Activated CD4-positive, alpha-beta T cell treated with anti-CD3 and anti-CD28 coated beads, Interleukin-2, amount 10 ng/mL, durations not matched to agents 7 days and 5 days (primary cell): ENCODE data around the gene MYO5B. TPM values are rescaled to one million over a fixed set of nuclear protein-coding genes. Genes with fewer than 3 reads are reported as not detected.

ENCODE experiments used
- CTCF ChIA-PET: fragments of 350-600 bp; sonication (Branson Sonifier 250); formaldehyde crosslinking; loops from one replicate; lab custom pipeline; 2021; ENCODE audit warnings: antibody characterized with exemption; lab: Charles Lee
- POLR2A ChIA-PET: fragments of 350-600 bp; sonication (Branson Sonifier 250); formaldehyde crosslinking; loops from one replicate; lab custom pipeline; 2021; ENCODE audit warnings: antibody characterized with exemption; lab: Charles Lee
- DNase-seq: peaks from one replicate; pipeline ENCODE4 v3.0.0-alpha.2; 2020
- H3K27ac Mint-ChIP-seq: one replicate; pipeline ENCODE4 v1.8.0; 2021; ENCODE audit warnings: mild to moderate bottlenecking, moderate library complexity, mixed read lengths
- H3K27me3 Mint-ChIP-seq: one replicate; pipeline ENCODE4 v1.8.0; 2021; ENCODE audit warnings: mixed read lengths
- H3K36me3 Mint-ChIP-seq: one replicate; pipeline ENCODE4 v1.8.0; 2021; ENCODE audit warnings: low read depth, mixed read lengths
- H3K4me1 Mint-ChIP-seq: one replicate; pipeline ENCODE4 v1.8.0; 2021; ENCODE audit warnings: mixed read lengths
- H3K4me3 Mint-ChIP-seq: one replicate; pipeline ENCODE4 v1.8.0; 2021; ENCODE audit warnings: mild to moderate bottlenecking, moderate library complexity, mixed read lengths
- H3K9me3 Mint-ChIP-seq: one replicate; pipeline ENCODE4 v1.8.0; 2021; ENCODE audit warnings: mixed read lengths
- total RNA-seq, 2 experiments: library from RNA; stranded (reverse); gene quantifications; one replicate each; pipeline ENCODE4 v1.2.3, GENCODE V29; 2021

The MYO5B gene
- total RNA-seq, 2 experiments from 2014 or later, result 0.12 TPM; not detected in 1

DNA sequence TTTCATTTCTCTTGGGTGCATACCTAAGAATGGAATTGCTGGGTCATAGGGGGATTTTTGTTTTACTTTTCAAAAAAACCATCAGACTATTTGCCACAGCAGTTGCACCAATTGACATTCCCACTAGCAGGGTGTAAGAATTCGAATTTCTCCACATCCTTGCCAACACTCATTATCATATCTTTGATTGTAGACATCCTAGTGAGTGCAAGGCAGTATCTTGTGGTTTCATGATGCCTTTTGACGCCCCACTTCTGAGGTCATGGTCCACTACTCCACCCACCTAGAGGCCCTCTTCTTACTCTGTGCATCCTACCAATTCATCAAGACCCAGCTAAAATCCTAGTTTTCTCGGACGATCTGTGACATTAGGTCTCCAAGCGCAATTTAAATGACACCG is 161.9 kb downstream of the MYO5B start:
- POLR2A ChIA-PET, result no interaction called here
- no peaks in the 10 kb centered on the region for H3K9me3 Mint-ChIP-seq

DNA sequence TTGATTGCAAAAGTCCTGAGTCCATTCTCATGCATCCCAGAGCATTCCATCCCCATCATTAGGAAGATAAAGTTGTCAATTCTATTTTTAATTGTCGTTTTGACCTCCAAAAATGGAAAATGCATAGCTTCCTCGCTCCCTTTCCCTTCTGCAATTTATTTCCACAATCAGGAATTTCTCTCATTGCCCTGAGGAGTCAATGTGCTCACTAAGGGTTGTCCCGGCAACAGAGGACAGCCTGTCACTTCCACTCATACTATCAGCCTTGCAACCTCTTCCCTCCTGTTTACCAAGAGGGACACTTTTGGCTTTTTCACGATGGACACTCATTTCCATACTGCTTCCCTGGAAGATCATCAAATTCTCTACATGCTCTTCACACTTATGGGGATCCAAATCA is 164.8 kb downstream of the MYO5B start:
- CTCF ChIA-PET, result interaction anchor here (1.9 kb wide), 1 partner anchor 10 kb away, joined by 4 read pairs; no protein-coding TSS in a partner anchor
- H3K27me3 Mint-ChIP-seq, result peaks cover 30% of the 10 kb centered on the region
- DNase-seq, result no peak

More for the DNA sequence above, 161.9 kb downstream of the MYO5B start:
- Mint-ChIP-seq H3K4me1 (no peaks in the 10 kb centered on the region), H3K36me3 (no peaks in the 10 kb centered on the region), H3K27ac (no peak overlapping the region), H3K4me3 (no peak overlapping the region), H3K27me3 (peaks cover 27% of the 10 kb centered on the region)
- DNase-seq, result no peak
- CTCF ChIA-PET, result interaction anchor here (0.7 kb wide), 1 partner anchor 181 kb away, joined by 3 read pairs; no protein-coding TSS in a partner anchor

DNA sequence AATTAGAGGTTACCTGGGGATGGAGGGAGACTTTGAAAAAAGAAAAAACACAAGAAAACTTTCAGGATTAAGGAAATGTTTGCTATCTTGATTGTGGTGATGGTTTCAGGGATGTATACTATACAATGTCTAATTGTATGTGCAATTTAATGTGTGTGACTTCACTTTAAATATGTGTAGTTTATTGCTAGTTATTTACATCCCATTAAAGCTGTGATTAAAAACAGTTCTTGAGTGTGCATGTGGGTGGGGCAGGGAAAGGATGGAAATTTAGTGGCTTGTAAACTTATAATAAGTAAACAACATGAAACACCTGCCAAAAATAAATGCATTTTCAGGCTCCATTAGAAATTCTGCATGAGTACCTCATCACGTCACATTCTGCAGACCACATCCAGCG is 167.0 kb downstream of the MYO5B start:
- POLR2A ChIA-PET, result no interaction called here
- peaks cover 28% of the 10 kb centered on the region for H3K27me3 Mint-ChIP-seq
- CTCF ChIA-PET, result no interaction called here
- no peaks in the 10 kb centered on the region for H3K4me1 Mint-ChIP-seq
- no peak overlapping the region for H3K27ac Mint-ChIP-seq
- DNase-seq, result no peak
- no peaks in the 10 kb centered on the region for H3K9me3 Mint-ChIP-seq
- no peak overlapping the region for H3K4me3 Mint-ChIP-seq
- H3K36me3 Mint-ChIP-seq, result no peaks in the 10 kb centered on the region

More for the DNA sequence above, 164.8 kb downstream of the MYO5B start:
- Mint-ChIP-seq H3K4me3 (no peak overlapping the region), H3K36me3 (no peaks in the 10 kb centered on the region), H3K4me1 (no peaks in the 10 kb centered on the region), H3K9me3 (no peaks in the 10 kb centered on the region), H3K27ac (no peak overlapping the region)
- POLR2A ChIA-PET, result no interaction called here

DNA sequence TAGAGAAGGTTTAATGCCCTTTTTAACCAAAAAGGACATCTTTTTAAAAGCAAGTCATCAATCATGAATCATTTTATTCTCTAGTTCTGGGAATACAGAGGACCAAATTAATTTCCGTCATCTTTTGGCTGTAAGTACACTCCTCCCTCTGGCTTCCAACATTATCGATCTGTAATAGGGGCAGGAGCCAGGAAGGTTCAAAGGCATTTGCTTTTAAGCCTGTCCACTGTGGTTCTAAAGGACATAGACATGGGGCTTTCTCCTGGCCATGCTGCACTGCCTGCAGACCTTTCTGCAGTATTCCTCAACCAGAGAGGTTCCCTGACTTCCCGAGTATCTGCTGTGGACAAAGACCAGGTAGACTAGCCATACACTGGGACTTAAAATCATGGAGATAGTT is 170.5 kb downstream of the MYO5B start:
- CTCF ChIA-PET, result no interaction called here
- POLR2A ChIA-PET, result no interaction called here
- Mint-ChIP-seq H3K4me3 (no peak overlapping the region), H3K36me3 (no peaks in the 10 kb centered on the region), H3K4me1 (no peaks in the 10 kb centered on the region), H3K27me3 (peaks cover 23% of the 10 kb centered on the region), H3K9me3 (no peaks in the 10 kb centered on the region), H3K27ac (no peak overlapping the region)
- DNase-seq, result no peak

DNA sequence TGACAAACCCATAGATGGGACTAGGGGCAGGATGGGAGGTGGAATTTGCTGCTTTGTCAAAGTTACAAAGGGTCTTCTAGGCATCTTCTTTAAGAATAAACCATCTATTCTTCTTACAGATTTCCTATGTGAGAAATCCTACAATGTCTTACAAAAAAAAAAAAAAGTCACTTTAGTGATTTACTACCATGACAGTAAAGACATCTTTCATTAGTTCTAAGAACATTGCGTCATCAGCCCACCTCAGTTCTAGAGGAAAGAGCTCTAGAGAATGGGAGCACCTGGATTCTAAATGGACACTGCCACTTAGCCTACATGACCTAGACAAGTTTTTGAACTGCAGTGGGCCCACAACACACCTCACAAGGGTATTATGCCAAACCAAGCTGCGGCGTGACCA is 172.0 kb downstream of the MYO5B start:
- POLR2A ChIA-PET, result no interaction called here
- Mint-ChIP-seq H3K36me3 (no peaks in the 10 kb centered on the region), H3K4me3 (no peak overlapping the region), H3K27me3 (peaks cover 22% of the 10 kb centered on the region), H3K27ac (no peak overlapping the region), H3K4me1 (no peaks in the 10 kb centered on the region), H3K9me3 (no peaks in the 10 kb centered on the region)
- CTCF ChIA-PET, result interaction anchor here (0.6 to 0.7 kb wide), 2 partner anchors 44 to 348 kb away, joined by 3 to 4 read pairs; no protein-coding TSS in a partner anchor
- no peak for DNase-seq

DNA sequence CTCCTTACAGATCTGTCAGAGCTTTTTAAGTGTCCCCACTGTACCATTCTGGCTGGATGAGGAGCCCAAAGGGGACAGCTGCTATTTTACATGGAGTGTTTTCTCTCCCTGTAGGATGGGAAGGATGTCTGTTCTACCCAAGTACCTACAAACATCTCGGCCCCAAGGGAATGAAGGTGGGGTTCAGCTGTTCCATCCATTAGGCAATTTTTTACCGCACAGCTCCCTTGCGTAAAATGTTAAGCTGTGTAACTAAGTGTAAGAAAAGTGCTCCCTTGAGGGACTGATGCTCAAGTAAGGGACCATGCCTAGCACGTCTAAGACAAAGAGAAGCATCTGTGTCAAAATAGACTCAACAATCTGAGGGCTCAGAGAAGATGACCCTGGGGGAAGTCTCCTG is 180.3 kb downstream of the MYO5B start:
- ChIA-PET CTCF (interaction anchor here (0.6 kb wide), 1 partner anchor 666 kb away, joined by 3 read pairs; no protein-coding TSS in a partner anchor), POLR2A (no interaction called here)
- no peaks in the 10 kb centered on the region for H3K4me1 Mint-ChIP-seq
- H3K9me3 Mint-ChIP-seq, result no peaks in the 10 kb centered on the region
- H3K27me3 Mint-ChIP-seq, result peaks cover 9% of the 10 kb centered on the region
- H3K36me3 Mint-ChIP-seq, result no peaks in the 10 kb centered on the region
- no peak overlapping the region for H3K27ac Mint-ChIP-seq
- no peak for DNase-seq
- no peak overlapping the region for H3K4me3 Mint-ChIP-seq

DNA sequence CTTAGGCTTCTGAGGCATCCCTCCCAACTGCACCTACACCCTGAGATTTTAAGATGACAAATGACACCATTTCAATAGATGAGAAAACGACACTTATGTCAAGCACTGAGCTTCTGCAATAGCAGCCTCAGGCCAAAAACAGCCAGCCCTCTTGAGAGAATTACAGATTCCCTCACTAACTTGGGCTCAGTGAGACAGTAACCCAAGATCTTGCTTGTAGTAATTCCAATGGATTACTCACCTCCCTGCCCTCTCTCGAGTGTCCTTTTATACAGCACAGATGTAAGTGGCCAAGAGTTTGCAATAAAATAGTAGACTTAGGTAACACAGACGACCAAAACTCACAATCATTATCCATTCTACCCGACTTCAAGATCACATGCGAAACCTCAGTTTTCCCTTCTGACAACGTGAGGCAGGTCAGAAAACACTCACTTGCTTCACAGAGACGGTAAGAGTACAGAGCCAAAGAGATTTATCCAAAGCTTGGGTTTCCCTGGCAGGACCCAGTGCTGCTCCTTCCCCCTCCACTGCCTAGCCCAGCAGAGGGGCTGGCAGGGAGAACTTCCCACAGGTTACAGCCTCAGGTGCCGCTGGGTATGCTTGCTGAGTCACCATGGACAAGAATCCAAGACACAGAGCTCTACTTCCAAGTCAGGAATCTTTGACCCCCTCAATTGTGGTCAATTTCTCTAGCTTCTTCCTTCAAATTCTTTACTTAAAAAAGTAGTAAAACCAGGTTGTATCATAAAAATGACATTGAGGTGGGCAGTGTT is 181.4 kb downstream of the MYO5B start:
- no peaks in the 10 kb centered on the region for H3K36me3 Mint-ChIP-seq
- H3K27ac Mint-ChIP-seq, result no peak overlapping the region
- ChIA-PET CTCF (no interaction called here), POLR2A (no interaction called here)
- no peaks in the 10 kb centered on the region for H3K9me3 Mint-ChIP-seq
- no peak overlapping the region for H3K4me3 Mint-ChIP-seq
- H3K27me3 Mint-ChIP-seq, result peaks cover 7% of the 10 kb centered on the region
- H3K4me1 Mint-ChIP-seq, result no peaks in the 10 kb centered on the region
- no peak for DNase-seq

DNA sequence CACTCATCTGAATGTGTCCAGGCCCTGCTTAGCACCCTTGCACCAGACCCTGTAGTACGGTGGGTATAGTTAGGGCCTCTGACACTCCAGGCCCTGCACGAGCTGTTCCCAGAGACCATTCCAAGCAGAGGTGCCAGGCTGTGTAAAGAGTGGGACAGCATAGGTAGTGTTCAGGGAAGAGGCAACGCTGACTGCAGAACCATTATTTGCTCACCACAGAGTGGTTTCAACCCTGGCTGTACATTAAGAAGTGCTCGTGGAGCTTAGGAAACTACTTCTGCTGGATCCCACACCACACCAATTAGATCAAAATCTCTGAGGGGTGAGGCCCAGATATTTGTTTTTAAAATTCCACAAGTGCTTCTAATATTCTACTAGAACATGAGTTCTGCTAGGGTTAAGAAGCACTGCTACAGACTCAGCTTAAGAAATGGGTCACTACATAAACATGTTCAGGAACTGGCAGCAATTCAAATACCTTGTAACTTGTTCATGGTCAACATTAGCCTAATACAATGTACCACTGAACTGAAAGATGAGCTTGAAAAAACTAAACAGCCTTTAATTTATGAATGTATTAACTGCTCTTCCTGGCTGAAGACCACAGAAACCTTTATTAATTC is 183.0 kb downstream of the MYO5B start:
- ChIA-PET CTCF (interaction anchor here (0.5 to 1.6 kb wide), 4 partner anchors 9 to 345 kb away, joined by 3 to 4 read pairs (median 4); no protein-coding TSS in a partner anchor), POLR2A (no interaction called here)

DNA sequence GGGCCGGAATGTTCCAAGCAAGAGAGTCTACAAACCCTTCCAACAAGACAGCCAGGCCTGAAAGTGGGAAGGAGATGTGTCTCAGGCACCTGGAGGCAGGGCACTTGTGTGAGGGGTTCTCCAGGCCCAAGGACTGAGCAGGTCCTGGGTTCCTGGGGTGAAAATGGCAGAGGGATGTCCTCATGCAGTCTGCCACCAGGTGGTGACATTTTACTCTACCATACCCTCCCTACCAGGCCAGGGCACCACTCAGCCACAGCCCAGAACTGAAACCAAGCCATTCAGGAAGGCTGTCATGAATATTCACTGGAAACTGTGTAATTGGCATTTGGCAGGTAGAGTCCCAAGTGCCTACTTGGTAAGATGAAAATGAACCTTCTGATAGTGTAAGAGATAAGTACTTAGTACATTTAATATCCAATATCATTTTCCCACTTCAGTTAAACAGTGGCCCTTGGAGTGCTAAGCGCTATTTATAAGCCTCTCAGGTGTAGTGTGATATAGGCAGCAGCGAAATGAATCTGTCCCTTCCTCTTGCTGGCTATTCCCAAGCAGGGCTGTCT is 185.1 kb downstream of the MYO5B start:
- peak; percentile 65 for DNase-seq
- H3K4me3 Mint-ChIP-seq, result no peak overlapping the region
- peaks cover 2% of the 10 kb centered on the region for H3K27me3 Mint-ChIP-seq
- no peaks in the 10 kb centered on the region for H3K4me1 Mint-ChIP-seq
- H3K36me3 Mint-ChIP-seq, result no peaks in the 10 kb centered on the region
- no peak overlapping the region for H3K27ac Mint-ChIP-seq
- POLR2A ChIA-PET, result no interaction called here
- CTCF ChIA-PET, result no interaction called here
- no peaks in the 10 kb centered on the region for H3K9me3 Mint-ChIP-seq

More for the DNA sequence above, 183.0 kb downstream of the MYO5B start:
- Mint-ChIP-seq H3K36me3 (no peaks in the 10 kb centered on the region), H3K9me3 (no peaks in the 10 kb centered on the region), H3K27me3 (peaks cover 7% of the 10 kb centered on the region), H3K4me1 (no peaks in the 10 kb centered on the region), H3K27ac (no peak overlapping the region), H3K4me3 (no peak overlapping the region)
- no peak for DNase-seq

DNA sequence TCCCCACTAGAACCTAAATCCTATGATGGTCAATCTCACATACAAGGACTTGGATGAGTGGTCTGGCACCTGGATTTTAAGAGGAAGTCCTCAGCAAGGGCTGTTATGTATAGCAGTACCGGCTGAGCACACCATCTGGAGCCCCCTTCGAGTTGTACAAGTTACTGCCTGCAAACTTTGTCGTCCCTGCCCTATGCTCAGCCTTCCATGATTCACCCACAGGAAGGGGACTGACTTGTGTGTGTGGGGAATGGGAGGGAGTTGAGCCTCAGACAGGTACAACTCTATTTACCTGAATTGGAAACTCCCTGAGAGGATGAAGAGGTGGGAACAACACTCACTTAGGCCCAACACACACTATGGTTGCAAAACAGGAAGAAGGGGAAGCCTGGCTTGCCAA is 186.6 kb downstream of the MYO5B start:
- no peak for DNase-seq
- ChIA-PET POLR2A (no interaction called here), CTCF (no interaction called here)
- Mint-ChIP-seq H3K9me3 (no peaks in the 10 kb centered on the region), H3K4me1 (no peaks in the 10 kb centered on the region), H3K36me3 (no peaks in the 10 kb centered on the region), H3K27ac (no peak overlapping the region), H3K27me3 (peaks cover 5% of the 10 kb centered on the region), H3K4me3 (no peak overlapping the region)

DNA sequence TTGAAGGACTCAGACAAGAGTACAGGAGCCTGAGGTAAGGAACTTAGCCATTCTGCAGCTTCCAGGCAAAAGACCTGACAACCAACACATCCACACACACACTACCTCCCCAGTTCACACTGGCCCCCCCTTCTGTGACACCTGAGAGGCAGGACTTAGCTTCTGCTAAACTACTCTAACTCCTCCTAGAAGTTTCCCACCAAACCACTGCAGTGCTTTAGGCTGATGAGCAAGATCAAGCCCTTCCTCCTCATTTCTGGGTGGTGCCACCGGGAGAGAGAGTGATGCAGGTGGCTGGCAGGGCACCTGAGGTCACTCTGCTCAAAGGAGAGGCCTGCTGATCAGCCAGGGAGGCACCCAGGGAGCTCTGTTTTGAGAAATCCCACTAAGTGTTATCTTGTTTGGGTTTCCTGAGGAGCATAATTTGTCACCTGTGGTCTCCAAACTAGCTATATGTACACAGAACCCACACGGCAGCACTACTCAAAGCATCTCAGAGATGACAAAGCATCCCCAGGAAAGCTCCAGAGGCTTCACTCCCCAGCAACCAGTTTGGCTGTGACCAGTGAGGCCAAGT is 188.4 kb downstream of the MYO5B start:
- no peaks in the 10 kb centered on the region for H3K4me1 Mint-ChIP-seq
- H3K36me3 Mint-ChIP-seq, result no peaks in the 10 kb centered on the region
- CTCF ChIA-PET, result interaction anchor here (0.5 to 1.2 kb wide), 2 partner anchors 13 to 281 kb away, joined by 4 read pairs; no protein-coding TSS in a partner anchor
- H3K9me3 Mint-ChIP-seq, result no peaks in the 10 kb centered on the region
- peaks cover 12% of the 10 kb centered on the region for H3K27me3 Mint-ChIP-seq
- no peak overlapping the region for H3K4me3 Mint-ChIP-seq
- no peak for DNase-seq
- no peak overlapping the region for H3K27ac Mint-ChIP-seq
- POLR2A ChIA-PET, result no interaction called here

DNA sequence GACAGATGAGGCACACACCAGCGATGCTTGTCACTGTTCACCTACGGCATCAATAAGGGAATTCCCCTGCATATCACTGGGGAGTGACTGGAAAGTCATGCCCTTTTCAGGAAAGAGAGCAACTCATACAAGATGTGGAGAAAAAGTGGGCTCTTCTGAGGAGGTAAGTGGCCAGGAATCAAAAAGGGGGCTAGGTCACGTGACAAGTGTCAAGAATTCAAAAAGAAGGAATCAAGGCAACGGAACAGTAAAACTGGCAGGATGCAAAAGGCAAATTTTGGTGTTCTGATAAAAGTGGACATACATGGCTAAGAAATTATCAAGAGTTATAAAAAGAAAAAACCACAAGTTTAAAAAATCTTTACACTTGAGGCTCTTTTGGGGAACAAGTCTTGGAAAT is 190.9 kb downstream of the MYO5B start:
- POLR2A ChIA-PET, result no interaction called here
- no peak for DNase-seq
- H3K9me3 Mint-ChIP-seq, result no peaks in the 10 kb centered on the region
- H3K27me3 Mint-ChIP-seq, result peaks cover 14% of the 10 kb centered on the region
- CTCF ChIA-PET, result interaction anchor here (0.7 kb wide), 1 partner anchor 200 kb away, joined by 3 read pairs; no protein-coding TSS in a partner anchor
- H3K27ac Mint-ChIP-seq, result no peak overlapping the region
- H3K36me3 Mint-ChIP-seq, result no peaks in the 10 kb centered on the region
- H3K4me1 Mint-ChIP-seq, result no peaks in the 10 kb centered on the region
- no peak overlapping the region for H3K4me3 Mint-ChIP-seq
